B cell (primary cell): ENCODE measurements around the gene PLXNA1. TPM values are rescaled to one million over a fixed set of nuclear protein-coding genes. Genes with fewer than 3 reads are reported as not detected.

Experiments used
- ATAC-seq: fragments of 200-7000 bp; cut with Tn5 transposase; one replicate; pipeline ENCODE4 v1.10.0; 2021; ENCODE audit warnings: low read depth, mild to moderate bottlenecking, moderate number of reproducible peaks, moderate library complexity
- CTCF ChIA-PET: fragments of 350-600 bp; sonication (Branson Sonifier 250); formaldehyde crosslinking; loops from one replicate; lab custom pipeline; 2021; ENCODE audit warnings: antibody characterized with exemption, inconsistent platforms; lab: Charles Lee
- POLR2A ChIA-PET: fragments of 350-600 bp; sonication (Branson Sonifier 250); formaldehyde crosslinking; loops from one replicate; lab custom pipeline; 2021; ENCODE audit warnings: antibody characterized with exemption; lab: Charles Lee
- DNase-seq: peaks from one replicate; pipeline ENCODE4 v3.0.0; 2013
- H2AFZ ChIP-seq: 2 replicates; pipeline ENCODE4 v1.6.1; 2012; ENCODE audit warnings: mild to moderate bottlenecking, low read depth, low read length; ENCODE audit not compliant: insufficient read depth, poor library complexity, severe bottlenecking
- H3K27ac ChIP-seq, 2 donors: 1 replicate in 1 of 2; 2 replicates in 1 of 2; pipeline ENCODE4 v1.5.1; 2012 to 2013; ENCODE audit warnings: low read length in 2 of 2, mild to moderate bottlenecking in 2 of 2, moderate library complexity in 1 of 2
- H3K27me3 ChIP-seq, 4 experiments: fragments of 200-600 bp in 1 of 4; sonication (generic) in 1 of 4; replicated peaks in 1 of 4; 1 replicate in 2 of 4; 2 replicates in 2 of 4; pipeline versions ENCODE4 v1.6.1 to v1.7.0; 2013 to 2016; ENCODE audit warnings: low read length in 3 of 4, mild to moderate bottlenecking in 2 of 4, mixed read lengths in 1 of 4, moderate library complexity in 1 of 4; ENCODE audit not compliant: insufficient read depth in 4 of 4, control insufficient read depth in 3 of 4; ENCODE audit errors: control extremely low read depth in 1 of 4
- H3K36me3 ChIP-seq, 2 experiments: replicated peaks in 1 of 2; 1 replicate in 1 of 2; 2 replicates in 1 of 2; pipeline versions ENCODE4 v1.6.1 to v1.7.1; 2013; ENCODE audit warnings: low read length in 1 of 2; ENCODE audit not compliant: insufficient read depth in 2 of 2, control insufficient read depth in 1 of 2; ENCODE audit errors: control extremely low read depth in 1 of 2, extremely low read depth in 1 of 2
- H3K4me1 ChIP-seq, 2 donors: fragments of 200-600 bp in 1 of 2; sonication (generic) in 1 of 2; 1 replicate in 1 of 2; 2 replicates in 1 of 2; pipeline versions ENCODE4 v1.5.1 to v1.6.1; 2013 to 2017; ENCODE audit warnings: low read length in 2 of 2; ENCODE audit not compliant: control insufficient read depth in 2 of 2, insufficient read depth in 2 of 2
- H3K4me2 ChIP-seq: replicated peaks from 2 replicates; pipeline ENCODE3; 2012; ENCODE audit warnings: mild to moderate bottlenecking, low read depth, low read length; ENCODE audit not compliant: poor library complexity, severe bottlenecking
- H3K4me3 ChIP-seq, 5 experiments: fragments of 200-600 bp in 1 of 5; sonication (generic) in 1 of 5; 1 replicate in 3 of 5; 2 replicates in 2 of 5; pipeline versions ENCODE4 v1.5.1 to v1.7.0; 2011 to 2016; ENCODE audit warnings: low read length in 4 of 5, mild to moderate bottlenecking in 4 of 5, low read depth in 2 of 5, control low read depth in 1 of 5, moderate library complexity in 1 of 5; ENCODE audit not compliant: insufficient read depth in 1 of 5; ENCODE audit errors: control extremely low read depth in 1 of 5, extremely low read depth in 1 of 5
- H3K79me2 ChIP-seq: fragments of 200-600 bp; sonication (generic); one replicate; pipeline ENCODE4 v1.6.0; 2016; ENCODE audit warnings: low read length; ENCODE audit not compliant: control insufficient read depth, insufficient read depth
- H3K9ac ChIP-seq: fragments of 200-600 bp; sonication (generic); 2 replicates; pipeline ENCODE4 v1.6.1; 2017; ENCODE audit warnings: mild to moderate bottlenecking, low read length, moderate library complexity
- H3K9me3 ChIP-seq, 3 donors: one replicate each; pipeline versions ENCODE4 v1.6.1 to v1.7.1; 2013; ENCODE audit warnings: low read length in 2 of 3; ENCODE audit not compliant: control insufficient read depth in 2 of 3, insufficient read depth in 1 of 3; ENCODE audit errors: control extremely low read depth in 1 of 3
- H4K20me1 ChIP-seq: 2 replicates; pipeline ENCODE4 v1.6.0; 2012; ENCODE audit warnings: mild to moderate bottlenecking, low read length; ENCODE audit not compliant: insufficient read depth, control insufficient read depth, poor library complexity, severe bottlenecking
- H3K27ac Mint-ChIP-seq: one replicate; pipeline ENCODE4 v1.8.0; 2021; ENCODE audit warnings: mixed read lengths
- H3K27me3 Mint-ChIP-seq: one replicate; pipeline ENCODE4 v1.8.0; 2021; ENCODE audit warnings: mixed read lengths
- H3K4me1 Mint-ChIP-seq: one replicate; pipeline ENCODE4 v1.8.0; 2021; ENCODE audit warnings: mixed read lengths
- H3K4me3 Mint-ChIP-seq: one replicate; pipeline ENCODE4 v1.8.0; 2021; ENCODE audit warnings: mixed read lengths
- H3K9me3 Mint-ChIP-seq: one replicate; pipeline ENCODE4 v1.8.0; 2022; ENCODE audit warnings: mixed read lengths; ENCODE audit not compliant: insufficient read depth
- CTCF ChIP-seq: fragments of 200-600 bp; IDR thresholded peaks from one replicate; pipeline ENCODE4 v1.8.0; 2022; ENCODE audit warnings: antibody characterized with exemption, mild to moderate bottlenecking
- EZH2 ChIP-seq: IDR thresholded peaks from 2 replicates; pipeline ENCODE4 v1.6.1; 2012; ENCODE audit warnings: borderline replicate concordance, low read depth, mild to moderate bottlenecking, moderate library complexity, low read length; ENCODE audit not compliant: insufficient read depth, poor library complexity, severe bottlenecking
- WGBS: methylation state at CpG from one replicate; pipeline ENCODE4 v1.1.5; 2013; ENCODE audit warnings: missing lambda C conversion rate; ENCODE audit not compliant: insufficient coverage; 5-methylcytosine and 5-hydroxymethylcytosine counted together
- intact Hi-C: fragments of 100-400 bp; cut with micrococcal nuclease; formaldehyde crosslinking; loops from one replicate; pipeline ENCODE4 v1.10.0; 2022
- polyA plus RNA-seq: library from polyadenylated mRNA; depleted of rRNA; stranded (reverse); fragments of >200 nt; gene quantifications from 2 replicates; pipeline ENCODE4 v1.2.3, GENCODE V29; 2012
- total RNA-seq, 2 donors: library from RNA; stranded (reverse); fragments of 120-200 nt in 1 of 2; gene quantifications; 1 replicate in 1 of 2; 2 replicates in 1 of 2; pipeline versions ENCODE4 v1.2.3 to v1.2.4, GENCODE V29; 2013 to 2022

Gene PLXNA1
- total and polyA plus RNA-seq, 2 donors (not counting 1 experiment from before 2014, with no cell fraction given) = 6.7 to 22.3 TPM

DNA sequence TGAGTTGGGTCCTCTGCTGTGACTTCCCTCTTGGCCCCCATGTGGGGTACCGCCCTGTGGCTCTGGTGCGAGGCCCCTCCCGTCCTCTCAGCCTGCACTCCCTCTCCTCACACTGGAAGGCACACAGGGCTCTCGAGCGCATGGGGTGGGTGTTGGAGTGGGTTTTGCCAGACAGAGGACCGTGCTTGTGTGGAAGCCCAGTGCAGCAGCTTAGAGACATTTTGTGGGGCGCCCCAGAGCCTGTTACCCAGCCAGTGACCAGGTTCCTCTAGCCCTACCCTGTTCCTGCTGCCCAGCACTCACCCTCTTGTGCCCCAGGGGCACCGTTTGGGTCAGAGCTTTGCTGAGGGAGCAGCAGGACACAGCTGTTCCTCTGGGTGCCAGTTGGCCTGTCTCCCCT is 9.9 kb downstream of the PLXNA1 start:
- Mint-ChIP-seq H3K27me3 (no peaks in the 10 kb centered on the region), H3K27ac (no peak overlapping the region), H3K4me1 (peaks cover 11% of the 10 kb centered on the region), H3K9me3 (no peaks in the 10 kb centered on the region), H3K4me3 (no peak overlapping the region)
- Histone ChIP-seq H3K36me3 (no peaks in the 10 kb centered on the region), H3K9me3 (peaks cover 0 to 3% (median 0%) of the 10 kb centered on the region in 3 donors), H3K27ac (no peak overlapping the region), H2AFZ (no peak overlapping the region), H3K4me2 (no peak overlapping the region), H3K4me1 (peaks cover 0 to 11% of the 10 kb centered on the region in 2 donors), H3K27me3 (peaks cover 0 to 2% (median 0%) of the 10 kb centered on the region in 4 experiments), H4K20me1 (no peaks in the 10 kb centered on the region), H3K9ac (no peak overlapping the region), H3K79me2 (no peaks in the 10 kb centered on the region), H3K4me3 (no peak overlapping the region)
- ATAC-seq (no peak), DNase-seq (no peak)
- intact Hi-C loops = no loop called here
- 82% methylated on average over 4 of the region's 8 CpGs for WGBS
- CTCF ChIA-PET = no interaction called here
- TF ChIP-seq EZH2 (no peak), CTCF (no peak)
- POLR2A ChIA-PET = no interaction called here

GRCh38 chr3:126993436-126993835 is 10.5 kb downstream of the PLXNA1 start:
- Mint-ChIP-seq H3K9me3 (no peaks in the 10 kb centered on the region), H3K4me1 (peaks cover 11% of the 10 kb centered on the region), H3K27me3 (no peaks in the 10 kb centered on the region), H3K27ac (no peak overlapping the region), H3K4me3 (no peak overlapping the region)
- Histone ChIP-seq H3K4me3 (no peak overlapping the region), H2AFZ (no peak overlapping the region), H3K27ac (no peak overlapping the region), H3K79me2 (no peaks in the 10 kb centered on the region), H3K9ac (no peak overlapping the region), H3K9me3 (peaks cover 0 to 3% (median 0%) of the 10 kb centered on the region in 3 donors), H3K36me3 (no peaks in the 10 kb centered on the region), H3K27me3 (peaks cover 0 to 2% (median 0%) of the 10 kb centered on the region in 4 experiments), H3K4me1 (peaks cover 0 to 11% of the 10 kb centered on the region in 2 donors), H3K4me2 (no peak overlapping the region), H4K20me1 (no peaks in the 10 kb centered on the region)
- ChIA-PET POLR2A (no interaction called here), CTCF (no interaction called here)
- no peak for DNase-seq
- no peak for ATAC-seq
- 97% methylated on average over 9 of the region's 9 CpGs for whole genome bisulfite sequencing
- intact Hi-C loops = no loop called here
- TF ChIP-seq CTCF (no peak), EZH2 (no peak)
